ENCODE results near the gene SLC49A3. TPM values are rescaled to one million over a fixed set of nuclear protein-coding genes. Genes with fewer than 3 reads are reported as not detected.

Gene SLC49A3
- total RNA-seq, 1 experiment from 2014 or later: 5.5 TPM

DNA sequence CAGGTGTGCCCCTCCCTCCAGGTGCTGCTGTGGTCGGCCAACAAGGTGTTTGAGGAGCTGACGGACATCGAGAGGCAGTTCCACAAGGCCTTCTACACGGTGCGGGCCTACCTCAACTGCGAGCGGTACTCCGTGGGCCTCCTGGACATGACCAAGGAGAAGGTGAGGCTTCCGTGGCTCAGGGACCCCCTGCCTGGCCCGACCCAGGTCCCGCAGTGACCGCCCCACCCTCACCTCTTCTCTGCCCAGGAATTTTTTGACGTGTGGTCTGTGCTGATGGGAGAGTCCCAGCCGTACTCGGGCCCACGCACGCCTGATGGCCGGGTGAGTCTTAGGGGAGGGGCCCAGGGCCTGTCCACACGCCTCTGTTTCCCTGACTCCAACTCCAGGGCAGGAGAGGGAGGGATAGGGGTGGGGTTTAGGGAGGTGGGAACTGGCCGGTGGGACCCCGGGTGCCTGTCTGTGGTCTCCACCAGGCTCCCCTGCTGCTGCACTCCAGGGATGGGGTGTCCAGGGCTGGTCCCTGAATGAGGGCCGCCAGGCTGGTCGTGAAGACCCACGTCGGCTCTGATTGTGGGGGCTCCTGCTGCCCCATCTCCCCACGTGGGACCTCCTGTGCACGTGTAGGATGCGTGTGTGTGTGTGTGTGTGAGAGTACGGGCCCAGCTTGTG, 35.0 kb downstream of the SLC49A3 start:
- no peaks in the 10 kb centered on the region for H3K27me3 ChIP-seq (ENCODE audit: insufficient read depth, low read length)
- CTCF ChIA-PET: no interaction called here
- RAD21 ChIA-PET (ENCODE audit: low non-redundant PET in 1 of 2, low total read pairs in 2 of 2, uncharacterized antibody in 2 of 2, unreplicated experiment in 2 of 2): no interaction called here

DNA sequence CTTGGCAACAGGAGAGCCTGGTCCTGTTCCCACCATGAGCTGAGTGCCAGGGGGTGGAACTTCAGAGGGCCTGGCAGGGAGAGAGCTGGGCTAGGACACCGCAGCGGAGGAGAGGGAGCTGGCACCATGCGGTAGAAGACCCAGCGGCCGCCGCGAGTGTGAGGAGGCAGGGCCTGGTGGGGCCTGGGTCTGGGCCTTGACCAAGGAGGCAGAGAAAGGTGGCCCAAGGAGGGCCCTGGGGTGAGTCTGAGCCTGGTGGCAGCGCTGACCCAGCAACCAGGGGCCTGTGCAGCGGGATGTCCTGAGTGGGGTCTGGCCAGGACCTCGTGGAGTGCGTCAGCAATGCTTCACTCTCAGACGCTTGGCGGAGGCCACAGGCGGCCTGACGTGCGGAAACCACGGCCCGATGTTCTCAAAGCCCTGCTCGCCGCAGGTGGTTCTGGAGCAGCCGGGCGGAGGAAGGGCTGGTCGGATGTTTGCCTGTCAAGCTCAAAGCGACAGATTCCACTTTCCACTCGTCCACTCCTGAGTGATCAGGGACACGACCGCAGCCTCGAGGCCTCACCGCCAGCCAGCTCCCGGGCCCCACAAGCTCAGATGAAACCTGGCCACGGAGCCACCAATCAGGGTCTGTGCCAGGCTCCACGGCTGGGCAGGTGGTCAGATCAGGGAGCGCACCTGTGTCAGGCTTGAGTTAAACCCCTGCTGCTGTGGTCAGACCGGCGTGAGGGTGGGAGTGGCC, 35.7 kb downstream of the SLC49A3 start:
- H3K36me3 ChIP-seq (ENCODE audit: control insufficient read depth in 1 of 2, insufficient read depth in 2 of 2, low read length in 2 of 2): no peaks in the 10 kb centered on the region
- no peak for ATAC-seq
- CTCF ChIA-PET: no interaction called here
- no peaks in the 10 kb centered on the region for H3K4me1 ChIP-seq (ENCODE audit: control insufficient read depth in 1 of 2, insufficient read depth in 2 of 2, low read length in 2 of 2)
- no peak for TF ChIP-seq ELF1 (IDR thresholded peaks at IDR 0.05; ENCODE audit: borderline replicate concordance, low read depth)
- POLR2A ChIA-PET: no interaction called here
- H3K27ac ChIP-seq (ENCODE audit: low read depth, low read length): no peak overlapping the region
- RAD21 ChIA-PET (ENCODE audit: low non-redundant PET in 1 of 2, low total read pairs in 2 of 2, uncharacterized antibody in 2 of 2, unreplicated experiment in 2 of 2): no interaction called here
- no peaks in the 10 kb centered on the region for H4K20me1 ChIP-seq (ENCODE audit: insufficient read depth)
- H3K4me2 ChIP-seq (ENCODE audit: low read length): no peak overlapping the region
- intact Hi-C loops (cut with micrococcal nuclease): no loop called here
- H2AFZ ChIP-seq (ENCODE audit: low read depth, low read length, poor library complexity, severe bottlenecking): no peak overlapping the region
- no peak overlapping the region for H3K9ac ChIP-seq (ENCODE audit: low read length)
- no peaks in the 10 kb centered on the region for H3K27me3 ChIP-seq (ENCODE audit: insufficient read depth, low read length)
- no peaks in the 10 kb centered on the region for H3K79me2 ChIP-seq (ENCODE audit: insufficient read depth, low read length)
- no peak for DNase-seq (ENCODE audit: low read depth, low spot score)
- no peaks in the 10 kb centered on the region for H3K9me3 ChIP-seq (ENCODE audit: control insufficient read depth in 1 of 2, insufficient read depth in 1 of 2, low read depth in 1 of 2, low read length in 2 of 2)
- H3K9me2 ChIP-seq (ENCODE audit: insufficient read depth): no peaks in the 10 kb centered on the region
- H3K4me3 ChIP-seq (replicated peaks in 1 of 2; ENCODE audit: low read depth in 1 of 2, low read length in 2 of 2): no peak overlapping the region
- BruUV-seq (replicated peaks): no TSS peak

More for the DNA sequence above, 35.0 kb downstream of the SLC49A3 start:
- H3K4me1 ChIP-seq (ENCODE audit: control insufficient read depth in 1 of 2, insufficient read depth in 2 of 2, low read length in 2 of 2): no peaks in the 10 kb centered on the region
- no peak overlapping the region for H3K9ac ChIP-seq (ENCODE audit: low read length)
- POLR2A ChIA-PET: no interaction called here
- H3K4me2 ChIP-seq (ENCODE audit: low read length): no peak overlapping the region
- H3K36me3 ChIP-seq (ENCODE audit: control insufficient read depth in 1 of 2, insufficient read depth in 2 of 2, low read length in 2 of 2): no peaks in the 10 kb centered on the region
- no peaks in the 10 kb centered on the region for H3K9me2 ChIP-seq (ENCODE audit: insufficient read depth)
- no peaks in the 10 kb centered on the region for H3K9me3 ChIP-seq (ENCODE audit: control insufficient read depth in 1 of 2, insufficient read depth in 1 of 2, low read depth in 1 of 2, low read length in 2 of 2)
- H3K4me3 ChIP-seq (replicated peaks in 1 of 2; ENCODE audit: low read depth in 1 of 2, low read length in 2 of 2): no peak overlapping the region
- H3K79me2 ChIP-seq (ENCODE audit: insufficient read depth, low read length): no peaks in the 10 kb centered on the region
- H3K27ac ChIP-seq (ENCODE audit: low read depth, low read length): no peak overlapping the region
- DNase-seq (ENCODE audit: low read depth, low spot score) (no peak), ATAC-seq (no peak)
- no peak for TF ChIP-seq FOSL1 (IDR thresholded peaks at IDR 0.05; ENCODE audit: low read depth)
- no peak for TF ChIP-seq EZH2 (IDR thresholded peaks at IDR 0.05)
- no peak overlapping the region for H2AFZ ChIP-seq (ENCODE audit: low read depth, low read length, poor library complexity, severe bottlenecking)
- H4K20me1 ChIP-seq (ENCODE audit: insufficient read depth): no peaks in the 10 kb centered on the region
- intact Hi-C loops (cut with micrococcal nuclease): no loop called here
- no TSS peak for BruUV-seq (replicated peaks)

Data from HCT116 (cell line).